ENCODE data around the gene HHIPL1.
"Not testable (repeated sequence)": the region's sequence is repeated elsewhere in the genome, so short reads cannot be mapped to it uniquely, and the experiment has no call there.

The HHIPL1 gene

DNA sequence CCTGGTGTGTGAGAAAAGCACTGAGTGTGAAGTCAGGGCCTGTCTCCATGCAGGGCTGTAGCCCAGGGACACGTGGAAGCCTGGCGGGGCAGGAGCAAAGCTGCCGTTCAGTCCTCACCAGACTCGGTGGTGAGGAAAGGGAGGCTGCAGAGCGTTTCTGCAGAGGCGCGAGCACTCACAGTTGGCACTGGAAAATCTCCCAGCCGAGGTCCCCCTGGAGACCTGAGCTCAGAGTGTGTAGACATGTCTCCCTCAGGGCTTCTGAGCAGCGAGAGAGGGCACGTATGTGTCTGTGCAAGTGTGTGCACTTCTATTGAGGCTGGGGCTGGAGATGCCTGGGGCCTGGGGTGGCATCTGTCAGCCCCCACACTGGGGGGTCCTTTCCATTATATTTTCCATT is 11.0 kb upstream of the HHIPL1 start:
- in situ Hi-C loops (cut with MboI; ENCODE audit: low pct_unique_long_range_greater_than_20kb, low sequenced_read_pairs, unreplicated experiment): loop anchor here (10.0 kb wide), 1 partner anchor 99 kb away; no protein-coding TSS in a partner anchor
- no peak for DNase-seq (ENCODE audit: low spot score)
- TF ChIP-seq, protein P1, sequence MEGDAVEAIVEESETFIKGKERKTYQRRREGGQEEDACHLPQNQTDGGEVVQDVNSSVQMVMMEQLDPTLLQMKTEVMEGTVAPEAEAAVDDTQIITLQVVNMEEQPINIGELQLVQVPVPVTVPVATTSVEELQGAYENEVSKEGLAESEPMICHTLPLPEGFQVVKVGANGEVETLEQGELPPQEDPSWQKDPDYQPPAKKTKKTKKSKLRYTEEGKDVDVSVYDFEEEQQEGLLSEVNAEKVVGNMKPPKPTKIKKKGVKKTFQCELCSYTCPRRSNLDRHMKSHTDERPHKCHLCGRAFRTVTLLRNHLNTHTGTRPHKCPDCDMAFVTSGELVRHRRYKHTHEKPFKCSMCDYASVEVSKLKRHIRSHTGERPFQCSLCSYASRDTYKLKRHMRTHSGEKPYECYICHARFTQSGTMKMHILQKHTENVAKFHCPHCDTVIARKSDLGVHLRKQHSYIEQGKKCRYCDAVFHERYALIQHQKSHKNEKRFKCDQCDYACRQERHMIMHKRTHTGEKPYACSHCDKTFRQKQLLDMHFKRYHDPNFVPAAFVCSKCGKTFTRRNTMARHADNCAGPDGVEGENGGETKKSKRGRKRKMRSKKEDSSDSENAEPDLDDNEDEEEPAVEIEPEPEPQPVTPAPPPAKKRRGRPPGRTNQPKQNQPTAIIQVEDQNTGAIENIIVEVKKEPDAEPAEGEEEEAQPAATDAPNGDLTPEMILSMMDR (IDR thresholded peaks at IDR 0.05; ENCODE audit: extremely low read depth, insufficient read depth, missing control alignments): no peak

DNA sequence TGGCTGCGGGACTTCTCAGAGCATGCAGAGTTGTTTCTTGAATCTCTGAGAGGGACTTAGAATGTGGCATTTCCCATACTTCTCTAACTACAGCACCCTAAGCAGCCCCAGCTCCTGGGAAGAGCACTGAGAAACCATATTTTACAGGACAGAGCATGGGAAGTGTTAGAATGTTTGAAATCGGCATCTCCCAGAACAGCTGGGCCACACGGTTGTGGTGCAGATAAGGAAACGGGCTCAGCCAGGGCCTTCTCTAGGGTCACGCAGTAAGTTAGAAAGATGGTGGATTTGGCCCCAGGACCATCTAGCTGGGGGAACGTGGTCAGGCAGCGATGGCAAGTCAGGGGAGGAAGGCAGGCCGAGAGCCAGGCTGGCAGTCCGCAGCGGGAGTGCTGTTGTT is 10.5 kb upstream of the HHIPL1 start:
- TF ChIP-seq, protein P1 (IDR thresholded peaks at IDR 0.05; ENCODE audit: extremely low read depth, insufficient read depth, missing control alignments): no peak
- in situ Hi-C loops (cut with MboI; ENCODE audit: low pct_unique_long_range_greater_than_20kb, low sequenced_read_pairs, unreplicated experiment): loop anchor here (10.0 kb wide), 1 partner anchor 100 kb away; no protein-coding TSS in a partner anchor
- DNase-seq (ENCODE audit: low spot score): no peak

GRCh38 chr14:99635116-99635515 is 9.8 kb upstream of the HHIPL1 start:
- DNase-seq (ENCODE audit: low spot score): no peak
- in situ Hi-C loops (cut with MboI; ENCODE audit: low pct_unique_long_range_greater_than_20kb, low sequenced_read_pairs, unreplicated experiment): loop anchor here (10.0 kb wide), 1 partner anchor 100 kb away; no protein-coding TSS in a partner anchor
- TF ChIP-seq, protein P1 (IDR thresholded peaks at IDR 0.05; ENCODE audit: extremely low read depth, insufficient read depth, missing control alignments): no peak

- DNase-seq (ENCODE audit: low spot score): no peak
- TF ChIP-seq, protein P1 (IDR thresholded peaks at IDR 0.05; ENCODE audit: extremely low read depth, insufficient read depth, missing control alignments): no peak
- in situ Hi-C loops (cut with MboI; ENCODE audit: low pct_unique_long_range_greater_than_20kb, low sequenced_read_pairs, unreplicated experiment): loop anchor here (10.0 kb wide), 1 partner anchor 102 kb away; no protein-coding TSS in a partner anchor
These were observed 8.4 kb upstream of the HHIPL1 start for GRCh38 chr14:99636487-99636886.

- TF ChIP-seq, protein P1 (IDR thresholded peaks at IDR 0.05; ENCODE audit: extremely low read depth, insufficient read depth, missing control alignments): no peak
- in situ Hi-C loops (cut with MboI; ENCODE audit: low pct_unique_long_range_greater_than_20kb, low sequenced_read_pairs, unreplicated experiment): loop anchor here (10.0 kb wide), 1 partner anchor 103 kb away; no protein-coding TSS in a partner anchor
- DNase-seq (ENCODE audit: low spot score): no peak
These were observed 7.3 kb upstream of the HHIPL1 start for GRCh38 chr14:99637624-99638023.

DNA sequence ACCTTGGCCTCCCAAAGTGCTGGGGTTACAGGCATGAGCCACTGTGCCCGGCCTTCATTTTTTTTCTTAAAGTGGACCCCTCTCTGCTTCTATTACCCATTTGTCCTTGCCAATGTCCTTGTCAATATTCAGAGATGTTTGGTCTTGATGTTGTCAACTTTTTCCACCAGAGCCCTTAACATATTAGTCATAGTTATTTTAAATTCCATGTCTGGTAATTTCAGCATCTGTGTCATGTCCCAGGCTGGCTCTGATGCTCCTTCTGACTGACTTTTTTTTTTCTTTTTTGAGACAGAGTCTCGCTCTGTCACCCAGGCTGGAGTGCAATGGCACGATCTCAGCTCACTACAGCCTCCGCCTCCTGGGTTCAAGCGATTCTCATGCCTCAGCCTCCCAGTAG is 2.2 kb upstream of the HHIPL1 start:
- DNase-seq (ENCODE audit: low spot score); in situ Hi-C loops (cut with MboI; ENCODE audit: low pct_unique_long_range_greater_than_20kb, low sequenced_read_pairs, unreplicated experiment): not testable (repeated sequence)

GRCh38 chr14:99643343-99643742 is 1.6 kb upstream of the HHIPL1 start:
- in situ Hi-C loops (cut with MboI; ENCODE audit: low pct_unique_long_range_greater_than_20kb, low sequenced_read_pairs, unreplicated experiment): no loop called here
- TF ChIP-seq, protein P1 (IDR thresholded peaks at IDR 0.05; ENCODE audit: extremely low read depth, insufficient read depth, missing control alignments): no peak
- DNase-seq (ENCODE audit: low spot score): no peak

Data from GM13977 (cell line).